A549 (cell line): ENCODE measurements around the gene TOM1L1.

Experiments used
- CBX2 ChIP-seq: fragments of 200-600 bp; sonication (generic); IDR thresholded peaks from 2 replicates; pipeline ENCODE4 v1.6.1; 2016; ENCODE audit warnings: low read depth, mild to moderate bottlenecking, borderline replicate concordance
- CTCF ChIP-seq: fragments of >200 bp; sonication (Bioruptor Twin); formaldehyde crosslinking; IDR thresholded peaks from 3 replicates; pipeline ENCODE4 v1.5.1; 2016
- E2F6 ChIP-seq: IDR thresholded peaks from 2 replicates; pipeline ENCODE4 v1.6.1; 2012; ENCODE audit warnings: low read depth, borderline replicate concordance
- FOXS1 ChIP-seq: fragments of 250-450 bp; sonication (Bioruptor Pico); IDR thresholded peaks from 2 replicates; pipeline ENCODE4 v1.5.0; 2020; ENCODE audit warnings: mild to moderate bottlenecking, moderate library complexity
- HOXB13 ChIP-seq: fragments of 250-450 bp; sonication (Bioruptor Pico); IDR thresholded peaks from 2 replicates; pipeline ENCODE4 v1.5.0; 2020; ENCODE audit warnings: low read depth, mild to moderate bottlenecking, moderate library complexity
- NFE2L2 ChIP-seq: fragments of 150-350 bp; conservative IDR thresholded peaks from 2 replicates; pipeline ENCODE4 v1.6.1; 2014; ENCODE audit warnings: low read length
- POLR2A ChIP-seq: IDR thresholded peaks from 2 replicates; pipeline ENCODE4 v1.6.1; 2012; ENCODE audit warnings: mild to moderate bottlenecking, low read length
- POLR2AphosphoS2 ChIP-seq: conservative IDR thresholded peaks from 2 replicates; pipeline ENCODE4 v1.6.1; 2012; ENCODE audit warnings: low read length, improper control_type of control experiment, inconsistent platforms
- REST ChIP-seq: fragments of 200-600 bp; sonication (generic); IDR thresholded peaks from 2 replicates; pipeline ENCODE4 v1.6.1; 2016; ENCODE audit warnings: antibody characterized with exemption, mild to moderate bottlenecking, moderate library complexity
- RFX5 ChIP-seq: fragments of 450-650 bp; IDR thresholded peaks from 2 replicates; pipeline ENCODE4 v1.7.1; 2014; ENCODE audit warnings: antibody characterized with exemption, mild to moderate bottlenecking, moderate library complexity
- SMC3 ChIP-seq: fragments of >200 bp; sonication (Bioruptor Twin); formaldehyde crosslinking; IDR thresholded peaks from 3 replicates; pipeline ENCODE4 v1.6.1; 2018; ENCODE audit warnings: inconsistent platforms
- ZSCAN20 ChIP-seq: fragments of 250-450 bp; sonication (Bioruptor Pico); IDR thresholded peaks from 2 replicates; pipeline ENCODE4 v1.8.0; 2022; ENCODE audit warnings: mild to moderate bottlenecking, moderate library complexity

GRCh38 chr17:54941285-54941684 is 40.6 kb downstream of the TOM1L1 start:
- TF ChIP-seq REST: no peak
- no peak for TF ChIP-seq POLR2A
- TF ChIP-seq CTCF: no peak
- no peak for TF ChIP-seq POLR2AphosphoS2
- TF ChIP-seq ZSCAN20 (CRISPR knock-in tag): no peak
- TF ChIP-seq RFX5: no peak
- TF ChIP-seq SMC3: no peak
- TF ChIP-seq NFE2L2: no peak
- no peak for TF ChIP-seq E2F6
- no peak for TF ChIP-seq FOXS1 (CRISPR knock-in tag)
- no peak for TF ChIP-seq CBX2
- no peak for TF ChIP-seq HOXB13 (CRISPR knock-in tag)
